Measurements from ENCODE around the gene ZNF638.

The ZNF638 gene

GRCh38 chr2:71455011-71455740 is 123.6 kb downstream of the ZNF638 start (continued):
- no peak for TF ChIP-seq TOX (CRISPR knock-in tag; IDR thresholded peaks at IDR 0.05; ENCODE audit: borderline replicate concordance)
- TF ChIP-seq ESRRG (CRISPR knock-in tag; IDR thresholded peaks at IDR 0.05), result no peak
- TF ChIP-seq ZNF565 (CRISPR knock-in tag; conservative IDR thresholded peaks at IDR 0.05; ENCODE audit: low read depth), result no peak
- no peak for TF ChIP-seq PATZ1 (CRISPR knock-in tag; IDR thresholded peaks at IDR 0.05; ENCODE audit: borderline replicate concordance)
- TF ChIP-seq TCF4 (CRISPR knock-in tag; IDR thresholded peaks at IDR 0.05; ENCODE audit: borderline replicate concordance), result no peak
- no peak for TF ChIP-seq GLIS3 (CRISPR knock-in tag; IDR thresholded peaks at IDR 0.05)
- no peak for TF ChIP-seq CSRNP3 (CRISPR knock-in tag; IDR thresholded peaks at IDR 0.05)
- no peak for TF ChIP-seq ZNF8 (CRISPR knock-in tag; IDR thresholded peaks at IDR 0.05)

- ATAC-seq, result no peak
- TF ChIP-seq OSR1 (CRISPR knock-in tag; IDR thresholded peaks at IDR 0.05) (no peak), ZFP30 (CRISPR knock-in tag; IDR thresholded peaks at IDR 0.05) (no peak), PPARA (CRISPR knock-in tag; IDR thresholded peaks at IDR 0.05; ENCODE audit: borderline replicate concordance) (no peak), CSRNP3 (CRISPR knock-in tag; IDR thresholded peaks at IDR 0.05) (no peak), ZC3H10 (CRISPR knock-in tag; IDR thresholded peaks at IDR 0.05) (no peak), ZNF565 (CRISPR knock-in tag; conservative IDR thresholded peaks at IDR 0.05; ENCODE audit: low read depth) (no peak), TOX (CRISPR knock-in tag; IDR thresholded peaks at IDR 0.05; ENCODE audit: borderline replicate concordance) (no peak), ZFP3 (CRISPR knock-in tag; IDR thresholded peaks at IDR 0.05) (no peak), ISL1 (CRISPR knock-in tag; IDR thresholded peaks at IDR 0.05) (no peak), PATZ1 (CRISPR knock-in tag; IDR thresholded peaks at IDR 0.05; ENCODE audit: borderline replicate concordance) (no peak), SNAI2 (CRISPR knock-in tag; IDR thresholded peaks at IDR 0.05) (no peak), RARB (CRISPR knock-in tag; IDR thresholded peaks at IDR 0.05) (no peak), TCF4 (CRISPR knock-in tag; IDR thresholded peaks at IDR 0.05; ENCODE audit: borderline replicate concordance) (no peak), TSHZ2 (CRISPR knock-in tag; IDR thresholded peaks at IDR 0.05) (no peak)
These were observed 124.4 kb downstream of the ZNF638 start for GRCh38 chr2:71455741-71456569.

- ATAC-seq, result no peak
- TF ChIP-seq ZFP3 (CRISPR knock-in tag; IDR thresholded peaks at IDR 0.05) (no peak), POU6F1 (CRISPR knock-in tag; IDR thresholded peaks at IDR 0.05; ENCODE audit: borderline replicate concordance, low read depth) (no peak), TOX (CRISPR knock-in tag; IDR thresholded peaks at IDR 0.05; ENCODE audit: borderline replicate concordance) (no peak), PPARA (CRISPR knock-in tag; IDR thresholded peaks at IDR 0.05; ENCODE audit: borderline replicate concordance) (no peak)
These were observed 125.0 kb downstream of the ZNF638 start for GRCh38 chr2:71456617-71457016.
